Esophagus muscularis mucosa (tissue), 4 donors: ENCODE measurements around the gene ADAMTS10.

Experiments used
- EP300 ChIP-seq: sonication (generic); formaldehyde crosslinking; IDR thresholded peaks from one replicate; pipeline ENCODE4 v1.6.1; 2017; ENCODE audit warnings: antibody characterized with exemption
- POLR2A ChIP-seq: fragments of 450-650 bp; IDR thresholded peaks from one replicate; pipeline ENCODE4 v1.6.1; 2017; ENCODE audit warnings: antibody characterized with exemption, moderate library complexity, mild to moderate bottlenecking, low read depth
- POLR2AphosphoS5 ChIP-seq, 2 donors: sonication (generic); formaldehyde crosslinking; IDR thresholded peaks; one replicate each; pipeline ENCODE4 v1.6.1; 2017; ENCODE audit warnings: antibody characterized with exemption in 2 of 2
- TF ChIP-seq, protein P1 (sequence below), 3 experiments: fragments of 200-600 bp in 2 of 3; fragments of 450-650 bp in 1 of 3; sonication (generic) in 2 of 3; IDR thresholded peaks; one replicate each; pipeline ENCODE4 v1.5.1; 2017 to 2019; ENCODE audit warnings: antibody characterized with exemption in 3 of 3, mild to moderate bottlenecking in 2 of 3, moderate library complexity in 1 of 3

DNA sequence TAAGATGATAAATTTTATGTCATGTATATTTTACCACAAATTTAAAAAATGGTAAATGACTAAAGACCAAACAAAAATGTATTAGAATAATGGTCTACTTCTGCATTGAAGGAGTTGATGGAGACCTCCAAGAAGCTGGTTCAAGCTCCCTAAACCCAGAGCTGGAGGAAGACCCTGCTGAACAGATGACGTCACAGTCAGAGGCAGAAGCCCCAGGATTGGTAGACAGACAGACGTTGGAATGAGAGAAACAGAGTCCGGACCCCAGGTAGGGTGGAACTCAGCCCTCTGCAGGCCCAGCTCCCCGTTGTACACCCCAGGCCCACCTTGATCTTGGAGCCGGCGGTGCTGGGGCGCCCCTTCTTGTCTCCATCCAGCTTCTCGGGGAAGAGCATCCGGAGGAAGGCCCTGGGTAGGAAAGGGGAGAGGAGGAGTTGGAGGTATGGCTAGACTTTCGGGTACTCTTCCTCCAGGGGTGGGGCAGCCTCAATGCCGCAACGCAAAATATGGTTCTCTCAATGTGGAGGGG is 70.8 kb downstream of the ADAMTS10 start:
- TF ChIP-seq POLR2A (no peak), EP300 (no peak), POLR2AphosphoS5 (IDR thresholded peaks at IDR 0.05) (no peak)
- TF ChIP-seq, protein P1, sequence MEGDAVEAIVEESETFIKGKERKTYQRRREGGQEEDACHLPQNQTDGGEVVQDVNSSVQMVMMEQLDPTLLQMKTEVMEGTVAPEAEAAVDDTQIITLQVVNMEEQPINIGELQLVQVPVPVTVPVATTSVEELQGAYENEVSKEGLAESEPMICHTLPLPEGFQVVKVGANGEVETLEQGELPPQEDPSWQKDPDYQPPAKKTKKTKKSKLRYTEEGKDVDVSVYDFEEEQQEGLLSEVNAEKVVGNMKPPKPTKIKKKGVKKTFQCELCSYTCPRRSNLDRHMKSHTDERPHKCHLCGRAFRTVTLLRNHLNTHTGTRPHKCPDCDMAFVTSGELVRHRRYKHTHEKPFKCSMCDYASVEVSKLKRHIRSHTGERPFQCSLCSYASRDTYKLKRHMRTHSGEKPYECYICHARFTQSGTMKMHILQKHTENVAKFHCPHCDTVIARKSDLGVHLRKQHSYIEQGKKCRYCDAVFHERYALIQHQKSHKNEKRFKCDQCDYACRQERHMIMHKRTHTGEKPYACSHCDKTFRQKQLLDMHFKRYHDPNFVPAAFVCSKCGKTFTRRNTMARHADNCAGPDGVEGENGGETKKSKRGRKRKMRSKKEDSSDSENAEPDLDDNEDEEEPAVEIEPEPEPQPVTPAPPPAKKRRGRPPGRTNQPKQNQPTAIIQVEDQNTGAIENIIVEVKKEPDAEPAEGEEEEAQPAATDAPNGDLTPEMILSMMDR (IDR thresholded peaks at IDR 0.05) = no peak
